ENCODE measurements around the gene GRIN2A.

Gene GRIN2A

DNA sequence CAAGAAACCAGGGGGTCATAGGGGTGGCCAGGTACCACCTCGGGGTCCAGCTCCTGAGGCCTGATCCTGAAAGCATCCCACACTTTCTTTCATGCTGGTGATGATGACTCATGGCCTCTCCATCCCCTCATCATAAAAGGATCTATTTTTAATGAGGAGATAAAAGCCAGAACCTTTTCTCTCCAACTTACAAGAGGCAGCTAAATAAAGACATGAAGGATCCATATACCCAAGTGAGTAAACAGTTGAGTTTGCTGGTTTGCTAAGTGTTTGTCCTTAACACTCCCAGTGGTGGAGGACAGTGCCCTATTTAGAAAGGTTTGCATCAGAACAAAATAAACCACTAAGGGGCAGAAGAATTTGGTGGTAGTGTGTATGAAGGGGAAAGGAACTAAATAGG, 383.8 kb downstream of the GRIN2A start:
- in situ Hi-C loops (cut with HindIII; ENCODE audit: low sequenced_read_pairs) = no loop called here

DNA sequence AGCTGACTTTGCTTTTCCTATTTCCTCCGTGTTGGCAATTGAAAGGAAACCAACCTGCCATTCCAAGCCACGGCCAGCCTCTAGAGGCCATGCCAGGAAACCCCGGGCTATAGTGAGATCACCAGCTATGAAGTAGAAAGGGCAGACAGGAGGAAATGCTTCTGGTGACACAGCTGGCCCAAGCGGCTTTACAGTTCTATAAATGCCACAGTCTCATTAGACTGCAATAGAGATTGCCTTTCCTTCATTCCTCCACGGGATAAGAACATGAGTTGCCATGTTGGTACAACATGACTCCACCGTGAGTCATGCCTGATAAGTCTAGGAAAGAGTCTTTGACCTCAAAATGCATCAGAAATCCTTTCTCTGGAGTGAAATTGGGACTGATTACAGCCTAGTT, 384.9 kb downstream of the GRIN2A start:
- in situ Hi-C loops (cut with HindIII; ENCODE audit: low sequenced_read_pairs) = no loop called here

DNA sequence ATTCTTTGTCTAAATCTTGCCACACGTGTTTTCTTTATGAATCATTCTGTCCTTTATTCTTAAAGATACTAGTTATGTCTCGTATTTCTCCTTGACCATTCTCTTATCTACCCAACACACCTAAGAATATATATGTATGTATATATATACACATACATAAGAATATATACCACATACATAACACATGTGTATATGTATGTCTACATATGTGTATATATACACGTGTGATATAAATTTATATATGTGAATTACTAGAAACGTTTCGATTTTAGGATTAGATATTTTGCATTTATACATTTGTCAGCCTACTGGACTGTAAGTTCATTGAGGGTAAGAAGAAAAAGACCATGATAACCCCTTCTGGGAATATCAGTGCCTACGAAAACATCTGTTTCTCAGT, 388.6 kb downstream of the GRIN2A start:
- in situ Hi-C loops (cut with HindIII; ENCODE audit: low sequenced_read_pairs) = no loop called here

DNA sequence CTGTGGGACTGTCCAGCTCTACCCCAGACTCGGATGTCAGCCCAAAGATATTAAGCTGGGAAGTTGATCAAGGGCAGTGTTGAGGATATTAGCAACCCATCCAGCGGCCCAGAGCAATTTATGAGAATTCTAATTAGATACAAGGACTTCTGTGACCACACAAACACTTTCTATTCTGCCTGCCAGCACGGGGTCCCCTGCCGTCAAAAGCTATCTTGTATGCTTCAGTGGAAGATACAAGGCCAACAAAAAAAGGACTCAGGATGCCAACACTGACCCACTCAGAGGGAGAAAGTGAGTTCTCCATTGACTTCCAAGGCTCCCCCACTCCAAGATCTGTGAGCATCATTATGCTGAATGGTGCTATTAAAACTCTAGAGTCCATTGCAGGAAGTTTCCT, 390.7 kb downstream of the GRIN2A start:
- in situ Hi-C loops (cut with HindIII; ENCODE audit: low sequenced_read_pairs) = no loop called here

DNA sequence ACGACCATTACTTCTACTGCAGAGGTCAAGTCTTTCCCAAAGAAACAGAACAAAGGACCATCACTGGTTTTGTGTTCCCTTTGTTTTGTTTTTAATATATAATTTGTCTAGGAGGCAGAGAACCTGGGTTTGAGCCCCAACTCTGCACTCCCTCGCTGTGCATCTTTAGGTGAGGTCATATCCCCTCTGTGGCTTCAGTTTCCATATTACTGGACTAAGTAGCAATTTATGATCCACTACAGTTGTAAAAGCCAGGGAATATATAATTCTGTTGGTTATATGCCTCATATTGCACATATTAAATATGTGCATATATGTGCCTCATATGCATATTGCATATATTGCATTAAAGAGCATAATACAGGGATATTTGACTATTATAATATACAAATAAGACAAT, 392.0 kb downstream of the GRIN2A start:
- in situ Hi-C loops (cut with HindIII; ENCODE audit: low sequenced_read_pairs) = no loop called here

DNA sequence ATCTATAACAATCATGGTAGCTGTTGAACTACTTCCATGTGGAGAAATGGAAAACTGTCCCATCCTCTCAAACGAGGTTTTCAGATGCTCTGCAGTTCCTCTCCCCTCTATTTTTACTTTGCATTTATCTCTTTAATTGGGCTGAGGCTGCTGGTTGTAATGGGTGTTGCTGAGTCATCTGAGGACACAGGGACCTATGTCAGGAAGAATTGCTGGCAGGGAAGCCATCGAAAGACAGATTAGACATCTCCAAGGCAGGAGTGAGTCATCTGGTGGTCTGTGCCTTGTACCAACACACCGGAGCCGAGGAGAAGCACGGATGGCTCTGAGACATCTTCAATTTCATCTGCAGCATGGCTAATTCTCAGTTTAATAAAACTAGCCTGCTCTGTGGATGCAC, 394.5 kb downstream of the GRIN2A start:
- in situ Hi-C loops (cut with HindIII; ENCODE audit: low sequenced_read_pairs) = no loop called here

DNA sequence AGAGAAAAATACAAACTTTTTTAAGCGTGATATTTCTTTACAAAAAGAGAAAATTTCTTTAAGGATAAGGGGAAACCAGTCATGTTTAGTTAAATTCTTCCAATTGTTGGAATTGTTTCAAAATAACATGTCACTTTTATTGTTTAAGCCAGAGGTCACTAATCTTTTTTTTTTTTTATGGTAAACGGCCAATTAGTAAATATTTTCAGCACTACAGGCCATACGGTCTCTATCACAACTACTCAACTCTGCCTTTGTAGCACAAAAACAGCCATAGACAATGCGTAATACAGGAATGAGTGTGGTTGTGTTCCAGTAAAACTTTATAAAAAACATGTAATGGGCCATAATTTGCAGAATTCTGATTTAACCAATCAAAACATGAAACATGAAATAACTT, 401.4 kb downstream of the GRIN2A start:
- in situ Hi-C loops (cut with HindIII; ENCODE audit: low sequenced_read_pairs) = loop anchor here (5.0 kb wide), 1 partner anchor 86 kb away; no protein-coding TSS in a partner anchor

DNA sequence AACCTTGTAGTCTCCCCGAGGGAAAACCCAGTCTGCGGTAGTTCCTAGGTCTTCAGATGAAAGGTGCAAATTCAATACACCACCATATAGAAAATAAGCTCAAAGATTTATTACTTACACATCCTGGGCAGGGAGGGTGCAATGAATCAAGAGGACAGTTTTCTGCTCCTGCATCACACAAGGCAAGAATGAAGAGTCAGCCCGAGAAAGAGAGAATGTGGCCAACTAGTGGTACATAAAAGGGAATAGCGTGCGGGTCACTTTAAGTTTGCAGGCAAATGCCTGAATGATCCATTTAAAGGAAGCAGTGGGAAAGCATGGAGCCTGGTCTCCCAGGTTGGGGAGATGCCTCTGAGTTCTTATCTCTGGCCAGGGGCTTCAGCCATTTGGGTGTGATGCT, 403.4 kb downstream of the GRIN2A start:
- in situ Hi-C loops (cut with HindIII; ENCODE audit: low sequenced_read_pairs) = no loop called here

DNA sequence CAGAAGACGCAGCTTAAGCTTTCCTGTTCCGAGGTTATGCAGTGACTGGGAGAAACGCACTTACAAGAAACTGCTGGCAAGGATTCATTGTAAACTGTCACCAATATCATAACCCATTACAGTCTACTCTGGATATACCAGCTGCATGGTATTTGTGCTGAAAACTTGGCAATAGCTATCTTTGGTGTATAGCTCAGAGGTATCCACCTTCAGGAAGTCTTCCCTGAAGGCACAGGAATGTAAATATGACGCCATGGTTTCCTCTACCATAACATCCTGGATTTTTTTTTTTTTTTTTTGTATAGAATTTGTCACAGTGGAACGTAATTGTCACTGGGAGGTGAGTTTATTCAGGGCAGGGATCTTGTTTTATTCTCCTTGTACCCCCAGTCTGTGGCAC, 406.2 kb downstream of the GRIN2A start:
- in situ Hi-C loops (cut with HindIII; ENCODE audit: low sequenced_read_pairs) = no loop called here

DNA sequence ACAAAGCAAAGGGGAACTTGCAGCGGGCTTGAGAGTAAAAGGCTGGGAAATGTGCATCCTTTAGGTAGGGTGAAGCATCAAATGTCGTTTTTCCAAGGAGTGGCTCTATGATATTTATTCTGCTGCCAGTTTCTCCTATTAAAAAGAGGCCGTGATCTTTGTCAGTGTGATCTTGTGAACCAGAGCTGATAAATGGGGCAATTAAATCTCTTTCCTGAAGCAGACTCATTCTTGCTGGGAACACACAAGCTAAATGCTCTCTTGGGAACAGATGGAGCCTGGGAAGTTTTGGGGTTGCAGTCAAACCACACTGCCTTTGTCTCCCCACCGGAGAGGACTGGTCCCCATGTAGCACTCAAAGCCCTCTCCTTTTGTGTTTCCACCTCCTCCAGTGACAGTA, 408.9 kb downstream of the GRIN2A start:
- in situ Hi-C loops (cut with HindIII; ENCODE audit: low sequenced_read_pairs) = no loop called here

DNA sequence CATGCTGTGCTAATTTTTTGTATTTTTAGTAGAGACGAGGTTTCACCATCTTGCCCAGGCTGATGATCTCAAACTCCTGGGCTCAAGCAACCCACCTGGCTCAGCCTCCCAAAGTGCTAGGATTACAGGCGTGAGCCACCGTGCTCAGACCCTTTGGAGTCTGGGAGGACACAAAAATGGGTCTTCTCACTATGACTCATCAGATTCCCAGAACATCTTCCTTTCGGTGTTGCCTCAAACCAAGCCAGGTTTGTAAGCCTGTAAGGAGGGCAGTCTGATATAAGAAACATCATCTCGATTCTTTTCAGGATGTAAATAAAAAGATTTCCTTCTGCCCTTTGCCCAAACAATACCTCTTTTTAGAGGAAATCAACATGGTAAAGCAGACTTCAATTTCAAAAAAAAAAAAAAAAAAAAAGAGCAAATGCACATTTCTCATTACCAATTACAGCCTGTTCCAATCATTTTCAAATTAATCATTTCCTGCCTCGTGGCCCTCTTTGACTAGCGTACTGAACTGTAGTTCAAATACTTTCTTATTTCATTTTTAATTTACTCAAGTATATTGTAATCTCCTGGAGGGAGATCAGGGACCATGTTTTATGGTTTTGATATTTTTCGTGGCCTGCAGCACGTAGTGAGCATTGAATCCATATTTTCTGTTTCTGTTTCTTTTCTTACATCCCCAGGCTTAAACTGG, 409.6 kb downstream of the GRIN2A start:
- in situ Hi-C loops (cut with HindIII; ENCODE audit: low sequenced_read_pairs) = no loop called here

DNA sequence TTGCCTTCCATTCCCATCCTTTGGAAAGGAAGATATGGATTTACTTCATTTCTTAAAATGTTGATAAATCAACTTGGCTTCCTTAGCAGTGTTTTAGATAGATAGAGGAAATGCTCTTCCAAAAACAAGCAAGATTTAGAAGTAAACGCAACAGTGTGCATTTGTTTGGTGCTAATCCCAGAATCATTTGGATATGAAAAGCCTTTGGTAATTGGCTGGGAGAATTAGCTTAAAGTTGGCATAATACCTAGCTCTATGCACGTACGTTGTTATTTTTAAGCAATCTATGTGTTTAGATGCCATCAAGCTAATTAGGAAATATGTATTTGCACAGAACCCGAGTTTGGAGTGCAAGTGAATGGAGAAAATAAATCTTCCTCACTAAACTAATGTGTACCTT, 415.3 kb downstream of the GRIN2A start:
- in situ Hi-C loops (cut with HindIII; ENCODE audit: low sequenced_read_pairs) = no loop called here

DNA sequence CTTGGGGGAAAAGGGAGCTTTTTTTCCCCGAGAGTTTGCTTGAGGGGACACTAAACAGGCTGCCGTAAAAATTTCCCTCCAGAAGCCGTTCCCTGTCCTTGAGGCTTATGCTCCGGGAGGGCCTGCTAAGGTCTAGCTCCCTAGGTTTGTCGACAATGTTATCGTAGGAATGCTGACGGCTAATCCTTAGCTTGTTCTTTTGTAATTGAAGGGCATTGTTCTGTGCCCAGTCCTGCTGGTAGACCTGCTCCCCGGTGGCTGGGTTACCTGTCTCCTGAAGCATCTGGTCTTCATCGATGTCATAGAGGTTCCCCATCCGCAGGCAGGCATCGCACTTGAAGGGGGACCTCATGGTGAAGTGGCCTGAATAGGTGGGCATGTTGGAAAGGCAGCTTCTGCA, 418.7 kb downstream of the GRIN2A start:
- in situ Hi-C loops (cut with HindIII; ENCODE audit: low sequenced_read_pairs) = no loop called here

DNA sequence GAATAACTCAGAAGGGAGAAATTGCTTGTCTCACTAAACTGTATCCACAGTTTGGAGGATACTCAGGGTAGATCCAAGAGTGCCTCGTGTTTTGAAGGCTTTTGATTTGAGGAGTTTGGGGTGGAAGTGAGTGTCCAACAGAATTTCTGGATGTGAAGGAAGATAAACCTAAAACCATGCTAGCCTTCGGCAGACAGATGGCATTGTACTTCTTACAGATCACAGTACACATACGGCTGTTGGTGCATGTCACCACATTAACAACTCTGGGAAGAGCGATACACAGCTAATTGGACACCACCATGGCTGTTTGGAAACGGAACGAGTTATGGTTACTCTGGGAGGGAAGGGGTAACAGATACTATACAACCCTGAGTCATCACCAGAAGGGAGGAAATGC, 420.4 kb downstream of the GRIN2A start:
- in situ Hi-C loops (cut with HindIII; ENCODE audit: low sequenced_read_pairs) = no loop called here

DNA sequence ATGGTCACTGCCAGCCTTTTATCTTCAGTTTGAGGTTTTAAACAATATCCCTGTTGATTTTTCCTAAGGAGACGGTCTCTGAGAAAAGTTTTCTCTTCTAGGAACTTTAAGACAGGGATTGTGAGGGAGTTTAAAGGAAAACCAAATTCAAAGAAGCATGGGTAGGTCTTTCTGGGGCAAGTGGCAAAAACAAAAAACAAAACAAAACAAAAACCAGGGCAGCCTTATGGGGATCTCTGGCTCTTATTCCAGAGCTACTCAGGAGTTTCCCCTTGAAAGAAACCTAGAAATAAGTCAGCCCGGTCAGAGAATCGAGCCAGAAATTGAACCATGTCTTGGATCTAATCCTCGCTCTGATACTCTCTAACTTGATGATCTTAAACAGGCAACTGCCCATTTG, 424.5 kb downstream of the GRIN2A start:
- in situ Hi-C loops (cut with HindIII; ENCODE audit: low sequenced_read_pairs) = no loop called here

DNA sequence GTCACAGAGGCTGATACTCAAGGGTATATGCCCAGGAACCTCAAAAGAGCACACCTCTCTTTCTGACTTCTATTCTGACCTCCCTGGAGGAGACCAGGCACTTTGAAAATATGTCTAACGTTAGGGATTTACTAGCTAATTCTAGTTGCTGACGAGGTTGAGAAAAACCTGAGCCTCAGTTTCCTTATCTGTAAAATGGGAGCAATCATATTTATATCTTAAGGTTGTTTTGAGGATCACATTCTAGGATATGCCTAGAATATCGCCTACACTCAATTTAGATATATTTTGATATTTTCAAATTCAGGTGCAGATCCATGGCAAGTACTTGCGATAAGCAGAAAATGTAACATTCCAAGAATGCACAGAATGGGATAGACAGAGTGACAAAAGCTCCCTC, 425.8 kb downstream of the GRIN2A start:
- in situ Hi-C loops (cut with HindIII; ENCODE audit: low sequenced_read_pairs) = no loop called here

DNA sequence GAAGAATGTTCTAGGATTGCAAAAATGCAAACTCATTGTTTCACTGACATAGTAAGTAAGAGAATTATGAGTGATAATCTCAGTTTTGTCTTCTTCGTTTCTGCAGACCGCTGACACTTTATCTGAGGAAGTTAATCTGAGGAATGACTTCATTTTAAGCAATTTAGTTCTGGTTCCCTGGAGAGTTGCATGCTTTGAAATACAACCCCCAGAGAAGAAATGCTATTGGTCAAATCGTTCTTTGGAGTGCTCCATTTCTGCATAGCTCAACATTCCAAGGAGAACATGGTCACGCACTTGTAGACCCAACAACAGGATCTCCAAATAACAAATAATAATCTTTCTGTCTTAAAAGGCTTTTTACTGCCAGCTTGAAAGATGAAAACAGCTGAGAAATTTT, 427.1 kb downstream of the GRIN2A start:
- in situ Hi-C loops (cut with HindIII; ENCODE audit: low sequenced_read_pairs) = no loop called here

DNA sequence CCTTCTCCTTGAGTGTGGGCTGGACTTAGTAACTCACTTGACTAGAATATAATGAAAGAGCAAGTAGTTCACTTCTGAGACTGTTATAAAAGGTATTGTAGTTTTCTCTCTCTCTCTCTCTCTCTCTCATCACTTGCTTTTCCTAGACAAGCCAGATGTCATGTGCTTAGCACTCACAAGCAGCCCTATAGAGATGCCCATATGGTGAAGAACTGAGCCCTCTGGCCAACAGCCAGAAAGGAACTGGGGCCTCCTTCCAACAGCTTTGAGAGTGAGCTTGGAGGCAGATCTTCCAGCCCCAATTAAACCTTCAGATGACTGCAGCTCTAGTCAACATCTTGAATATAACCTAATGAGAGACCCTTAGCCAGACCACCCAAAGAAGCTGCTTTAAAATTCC, 440.5 kb downstream of the GRIN2A start:
- in situ Hi-C loops (cut with HindIII; ENCODE audit: low sequenced_read_pairs) = no loop called here

DNA sequence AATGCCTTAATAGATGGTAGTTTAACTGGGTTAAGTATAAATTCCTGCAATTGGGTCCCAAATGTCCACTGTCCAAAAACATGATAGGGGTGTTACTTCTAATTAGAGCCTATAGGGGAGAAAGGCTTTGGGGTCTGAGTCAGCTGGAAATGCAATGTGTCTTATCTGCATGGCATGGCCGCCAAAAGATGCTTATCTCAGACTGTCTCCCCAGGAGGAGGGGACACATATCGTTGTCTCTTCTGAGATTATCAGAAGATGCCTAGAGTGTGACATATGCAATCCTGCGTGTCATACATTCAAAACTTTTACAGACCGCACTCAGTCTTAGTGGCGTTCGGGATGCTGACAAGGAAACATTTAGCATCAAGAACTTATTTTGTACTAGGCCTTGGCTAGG, 442.9 kb downstream of the GRIN2A start:
- in situ Hi-C loops (cut with HindIII; ENCODE audit: low sequenced_read_pairs) = no loop called here

DNA sequence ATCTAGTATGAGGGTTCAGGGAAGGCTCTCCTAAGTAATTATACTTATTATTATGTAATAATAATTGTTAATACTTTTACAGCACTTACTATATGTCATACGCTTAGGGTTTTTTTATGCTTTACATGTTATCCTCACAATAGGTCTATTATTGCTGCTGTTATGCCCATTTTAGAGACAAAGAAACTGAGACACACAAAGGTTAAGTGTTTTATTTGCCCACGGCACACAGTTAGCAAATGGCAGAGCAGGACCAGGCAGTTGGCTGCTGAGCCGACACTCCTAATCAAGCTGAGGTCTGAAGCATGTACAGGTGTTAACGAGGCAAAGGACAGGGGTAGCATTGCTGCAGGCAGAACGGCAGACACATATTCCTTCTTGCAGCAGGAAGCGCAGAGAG, 443.5 kb downstream of the GRIN2A start:
- in situ Hi-C loops (cut with HindIII; ENCODE audit: low sequenced_read_pairs) = no loop called here

DNA sequence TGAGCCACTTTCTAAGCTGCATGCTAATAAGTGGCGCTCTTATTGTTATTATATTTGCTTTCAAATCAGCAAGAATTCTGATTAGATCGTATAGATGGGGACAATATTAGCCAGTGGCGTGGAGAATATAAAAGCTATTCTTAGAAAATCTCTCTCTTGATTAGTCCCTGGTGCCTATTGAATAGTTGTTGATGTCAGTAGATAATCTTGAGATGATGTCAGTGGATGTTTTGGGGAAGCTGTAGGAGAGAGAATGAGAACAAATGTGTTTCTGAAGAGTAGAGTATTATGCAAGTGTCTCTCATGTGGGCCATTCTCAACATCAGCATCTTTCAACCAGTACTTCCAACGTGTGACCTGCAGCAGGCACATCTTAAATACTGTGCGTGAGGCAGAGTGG, 445.7 kb downstream of the GRIN2A start:
- in situ Hi-C loops (cut with HindIII; ENCODE audit: low sequenced_read_pairs) = no loop called here

DNA sequence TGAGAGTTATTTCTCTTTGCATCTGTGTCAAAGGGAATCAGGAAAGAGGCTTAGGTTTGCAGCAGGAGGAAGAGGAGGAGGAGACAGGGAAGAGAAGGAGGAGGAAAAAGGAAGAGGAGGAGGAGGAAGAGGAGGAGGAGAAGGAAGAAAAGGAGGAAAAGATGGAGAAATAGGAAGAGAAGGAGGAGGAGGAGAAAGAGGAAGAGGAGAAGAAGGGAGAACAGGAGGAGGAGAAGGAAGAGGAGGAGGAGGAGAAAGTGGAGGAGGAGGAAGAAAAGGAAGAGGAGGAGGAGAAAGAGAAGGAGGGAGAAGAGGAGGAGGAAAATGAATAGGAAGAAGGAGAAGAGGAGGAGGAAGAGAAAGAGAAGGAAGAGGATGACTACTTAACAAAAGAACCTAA, 459.1 kb downstream of the GRIN2A start:
- in situ Hi-C loops (cut with HindIII; ENCODE audit: low sequenced_read_pairs) = no loop called here

DNA sequence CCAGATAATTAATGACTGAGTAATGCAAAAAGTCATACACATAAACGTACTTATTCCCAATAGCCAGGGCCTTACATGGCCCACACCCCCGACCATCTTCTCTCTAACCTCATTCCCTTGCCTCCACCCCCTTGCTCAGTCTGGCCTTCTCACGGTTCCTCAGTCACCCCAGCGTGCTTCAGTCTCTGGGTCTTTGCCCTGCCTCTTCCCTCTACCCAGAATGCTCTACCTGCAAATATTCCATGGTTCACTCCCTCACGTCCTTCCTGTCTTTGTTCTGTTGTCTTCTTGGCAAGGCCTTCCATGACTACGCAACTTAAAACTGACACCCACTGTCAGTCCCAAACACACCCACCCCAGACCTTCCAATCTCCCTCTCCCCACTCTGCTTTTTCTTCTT, 468.3 kb downstream of the GRIN2A start:
- in situ Hi-C loops (cut with HindIII; ENCODE audit: low sequenced_read_pairs) = loop anchor here (10.0 kb wide), 1 partner anchor 59 kb away; no protein-coding TSS in a partner anchor

Measured in endothelial cell of hepatic sinusoid (primary cell).